ENCODE measurements around the gene CLCN6. TPM values are rescaled to one million over a fixed set of nuclear protein-coding genes. Genes with fewer than 3 reads are reported as not detected.
A peak's percentile ranks its signal among the peaks of the same experiment; 100 is the strongest.

The CLCN6 gene
- total and polyA plus RNA-seq, 2 of the 8 experiments (the other 6 are each of a cell fraction or from before 2014, with no cell fraction given): 15.7 to 26.0 TPM

- TF ChIP-seq, protein P1, sequence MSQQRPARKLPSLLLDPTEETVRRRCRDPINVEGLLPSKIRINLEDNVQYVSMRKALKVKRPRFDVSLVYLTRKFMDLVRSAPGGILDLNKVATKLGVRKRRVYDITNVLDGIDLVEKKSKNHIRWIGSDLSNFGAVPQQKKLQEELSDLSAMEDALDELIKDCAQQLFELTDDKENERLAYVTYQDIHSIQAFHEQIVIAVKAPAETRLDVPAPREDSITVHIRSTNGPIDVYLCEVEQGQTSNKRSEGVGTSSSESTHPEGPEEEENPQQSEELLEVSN (IDR thresholded peaks at IDR 0.05): peak; percentile 57
- TF ChIP-seq KDM4A (IDR thresholded peaks at IDR 0.05; ENCODE audit: low read depth, low read length, severe bottlenecking) (no peak), ASH2L (IDR thresholded peaks at IDR 0.05; ENCODE audit: low read length) (no peak), SP2 (IDR thresholded peaks at IDR 0.05; ENCODE audit: low read length) (no peak), RAD21 (IDR thresholded peaks at IDR 0.05 in 1 of 2, conservative IDR thresholded peaks at IDR 0.05 in 1 of 2; ENCODE audit: low read depth in 2 of 2, low read length in 2 of 2) (peak in 1 of 2 experiments; percentile 11; a peak in 2 of 4 replicates)
These were observed 69.1 kb downstream of the CLCN6 start (continued) for GRCh38 chr1:11875094-11875493.
